ENCODE results near the gene RASGEF1C.

The RASGEF1C gene

DNA sequence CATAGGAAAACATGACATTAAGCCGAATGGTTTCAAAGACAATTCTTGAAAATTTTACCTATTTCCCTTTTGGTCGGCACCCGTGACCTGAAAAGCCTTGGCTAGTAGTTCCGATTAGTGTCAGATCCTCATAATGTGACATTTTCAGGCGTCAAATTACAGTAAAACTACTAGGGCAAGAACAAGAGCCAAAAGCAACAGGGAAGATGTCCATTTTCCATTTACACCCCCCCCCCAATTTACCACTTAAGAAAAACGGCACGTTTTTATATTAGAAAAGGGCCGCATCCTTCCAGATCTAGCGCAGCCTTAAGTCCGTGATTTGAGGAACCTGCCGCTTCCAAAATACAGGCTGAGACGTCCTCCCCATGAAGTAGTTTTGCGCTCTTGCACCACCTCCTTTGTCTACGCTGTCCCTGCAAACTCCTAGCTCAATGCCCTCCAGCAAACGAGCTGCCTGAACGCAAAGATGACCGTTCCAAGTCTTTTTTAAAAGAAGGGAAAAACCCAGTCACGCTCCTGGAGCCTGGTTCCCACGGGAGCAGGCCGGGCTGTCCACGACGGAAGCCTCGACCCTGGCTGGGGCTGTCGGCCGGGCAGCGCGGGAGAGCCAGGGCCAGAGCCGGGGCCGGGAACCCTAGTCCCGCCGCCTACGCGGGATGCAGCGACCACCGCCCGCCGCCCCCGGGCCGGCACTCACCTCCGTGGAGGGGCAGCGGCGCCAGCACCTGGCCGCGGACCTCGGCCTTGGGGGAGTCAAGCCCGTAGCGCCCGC, 138.1 kb downstream of the RASGEF1C start (continued):
- TF ChIP-seq, protein P1, sequence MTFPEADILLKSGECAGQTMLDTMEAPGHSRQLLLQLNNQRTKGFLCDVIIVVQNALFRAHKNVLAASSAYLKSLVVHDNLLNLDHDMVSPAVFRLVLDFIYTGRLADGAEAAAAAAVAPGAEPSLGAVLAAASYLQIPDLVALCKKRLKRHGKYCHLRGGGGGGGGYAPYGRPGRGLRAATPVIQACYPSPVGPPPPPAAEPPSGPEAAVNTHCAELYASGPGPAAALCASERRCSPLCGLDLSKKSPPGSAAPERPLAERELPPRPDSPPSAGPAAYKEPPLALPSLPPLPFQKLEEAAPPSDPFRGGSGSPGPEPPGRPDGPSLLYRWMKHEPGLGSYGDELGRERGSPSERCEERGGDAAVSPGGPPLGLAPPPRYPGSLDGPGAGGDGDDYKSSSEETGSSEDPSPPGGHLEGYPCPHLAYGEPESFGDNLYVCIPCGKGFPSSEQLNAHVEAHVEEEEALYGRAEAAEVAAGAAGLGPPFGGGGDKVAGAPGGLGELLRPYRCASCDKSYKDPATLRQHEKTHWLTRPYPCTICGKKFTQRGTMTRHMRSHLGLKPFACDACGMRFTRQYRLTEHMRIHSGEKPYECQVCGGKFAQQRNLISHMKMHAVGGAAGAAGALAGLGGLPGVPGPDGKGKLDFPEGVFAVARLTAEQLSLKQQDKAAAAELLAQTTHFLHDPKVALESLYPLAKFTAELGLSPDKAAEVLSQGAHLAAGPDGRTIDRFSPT (tag by site-specific recombination; IDR thresholded peaks at IDR 0.05) = no peak
- TF ChIP-seq ZNF610 (tag by site-specific recombination; IDR thresholded peaks at IDR 0.05; ENCODE audit: borderline replicate concordance) = no peak
- no peak for TF ChIP-seq ZNF140 (tag by site-specific recombination; IDR thresholded peaks at IDR 0.05)
- TF ChIP-seq ZNF214 (tag by site-specific recombination; IDR thresholded peaks at IDR 0.05; ENCODE audit: borderline replicate concordance) = no peak
- no peak for TF ChIP-seq ZBTB48 (tag by site-specific recombination; IDR thresholded peaks at IDR 0.05)
- no peak for TF ChIP-seq ZNF549 (tag by site-specific recombination; IDR thresholded peaks at IDR 0.05)
- TF ChIP-seq ZFP69B (tag by site-specific recombination; IDR thresholded peaks at IDR 0.05) = no peak
- no peak for TF ChIP-seq ZNF239 (tag by site-specific recombination; IDR thresholded peaks at IDR 0.05)
- TF ChIP-seq ZNF747 (tag by site-specific recombination; IDR thresholded peaks at IDR 0.05) = no peak
- peak; percentile 33; the same call in 1 of the 2 replicates for TF ChIP-seq ZNF341 (tag by site-specific recombination; IDR thresholded peaks at IDR 0.05; ENCODE audit: low read depth)
- TF ChIP-seq, protein P2, sequence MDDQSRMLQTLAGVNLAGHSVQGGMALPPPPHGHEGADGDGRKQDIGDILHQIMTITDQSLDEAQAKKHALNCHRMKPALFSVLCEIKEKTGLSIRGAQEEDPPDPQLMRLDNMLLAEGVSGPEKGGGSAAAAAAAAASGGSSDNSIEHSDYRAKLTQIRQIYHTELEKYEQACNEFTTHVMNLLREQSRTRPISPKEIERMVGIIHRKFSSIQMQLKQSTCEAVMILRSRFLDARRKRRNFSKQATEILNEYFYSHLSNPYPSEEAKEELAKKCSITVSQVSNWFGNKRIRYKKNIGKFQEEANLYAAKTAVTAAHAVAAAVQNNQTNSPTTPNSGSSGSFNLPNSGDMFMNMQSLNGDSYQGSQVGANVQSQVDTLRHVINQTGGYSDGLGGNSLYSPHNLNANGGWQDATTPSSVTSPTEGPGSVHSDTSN (CRISPR knock-in tag; IDR thresholded peaks at IDR 0.05) = no peak; the same call in 1 of the 2 replicates
- TF ChIP-seq, protein P3, sequence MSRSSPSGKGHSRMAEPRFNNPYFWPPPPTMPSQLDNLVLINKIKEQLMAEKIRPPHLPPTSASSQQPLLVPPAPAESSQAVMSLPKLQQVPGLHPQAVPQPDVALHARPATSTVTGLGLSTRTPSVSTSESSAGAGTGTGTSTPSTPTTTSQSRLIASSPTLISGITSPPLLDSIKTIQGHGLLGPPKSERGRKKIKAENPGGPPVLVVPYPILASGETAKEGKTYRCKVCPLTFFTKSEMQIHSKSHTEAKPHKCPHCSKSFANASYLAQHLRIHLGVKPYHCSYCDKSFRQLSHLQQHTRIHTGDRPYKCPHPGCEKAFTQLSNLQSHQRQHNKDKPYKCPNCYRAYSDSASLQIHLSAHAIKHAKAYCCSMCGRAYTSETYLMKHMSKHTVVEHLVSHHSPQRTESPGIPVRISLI (tag by site-specific recombination; IDR thresholded peaks at IDR 0.05) = no peak
- TF ChIP-seq, protein P4, sequence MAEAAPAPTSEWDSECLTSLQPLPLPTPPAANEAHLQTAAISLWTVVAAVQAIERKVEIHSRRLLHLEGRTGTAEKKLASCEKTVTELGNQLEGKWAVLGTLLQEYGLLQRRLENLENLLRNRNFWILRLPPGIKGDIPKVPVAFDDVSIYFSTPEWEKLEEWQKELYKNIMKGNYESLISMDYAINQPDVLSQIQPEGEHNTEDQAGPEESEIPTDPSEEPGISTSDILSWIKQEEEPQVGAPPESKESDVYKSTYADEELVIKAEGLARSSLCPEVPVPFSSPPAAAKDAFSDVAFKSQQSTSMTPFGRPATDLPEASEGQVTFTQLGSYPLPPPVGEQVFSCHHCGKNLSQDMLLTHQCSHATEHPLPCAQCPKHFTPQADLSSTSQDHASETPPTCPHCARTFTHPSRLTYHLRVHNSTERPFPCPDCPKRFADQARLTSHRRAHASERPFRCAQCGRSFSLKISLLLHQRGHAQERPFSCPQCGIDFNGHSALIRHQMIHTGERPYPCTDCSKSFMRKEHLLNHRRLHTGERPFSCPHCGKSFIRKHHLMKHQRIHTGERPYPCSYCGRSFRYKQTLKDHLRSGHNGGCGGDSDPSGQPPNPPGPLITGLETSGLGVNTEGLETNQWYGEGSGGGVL (tag by site-specific recombination; IDR thresholded peaks at IDR 0.05) = no peak
- no peak for TF ChIP-seq ZNF677 (tag by site-specific recombination; IDR thresholded peaks at IDR 0.05)
- no peak for TF ChIP-seq ZNF548 (tag by site-specific recombination; IDR thresholded peaks at IDR 0.05)
- no peak for TF ChIP-seq ZNF175 (tag by site-specific recombination; IDR thresholded peaks at IDR 0.05)
- TF ChIP-seq, protein P5, sequence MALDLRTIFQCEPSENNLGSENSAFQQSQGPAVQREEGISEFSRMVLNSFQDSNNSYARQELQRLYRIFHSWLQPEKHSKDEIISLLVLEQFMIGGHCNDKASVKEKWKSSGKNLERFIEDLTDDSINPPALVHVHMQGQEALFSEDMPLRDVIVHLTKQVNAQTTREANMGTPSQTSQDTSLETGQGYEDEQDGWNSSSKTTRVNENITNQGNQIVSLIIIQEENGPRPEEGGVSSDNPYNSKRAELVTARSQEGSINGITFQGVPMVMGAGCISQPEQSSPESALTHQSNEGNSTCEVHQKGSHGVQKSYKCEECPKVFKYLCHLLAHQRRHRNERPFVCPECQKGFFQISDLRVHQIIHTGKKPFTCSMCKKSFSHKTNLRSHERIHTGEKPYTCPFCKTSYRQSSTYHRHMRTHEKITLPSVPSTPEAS (tag by site-specific recombination; IDR thresholded peaks at IDR 0.05) = no peak
- TF ChIP-seq, protein P6, sequence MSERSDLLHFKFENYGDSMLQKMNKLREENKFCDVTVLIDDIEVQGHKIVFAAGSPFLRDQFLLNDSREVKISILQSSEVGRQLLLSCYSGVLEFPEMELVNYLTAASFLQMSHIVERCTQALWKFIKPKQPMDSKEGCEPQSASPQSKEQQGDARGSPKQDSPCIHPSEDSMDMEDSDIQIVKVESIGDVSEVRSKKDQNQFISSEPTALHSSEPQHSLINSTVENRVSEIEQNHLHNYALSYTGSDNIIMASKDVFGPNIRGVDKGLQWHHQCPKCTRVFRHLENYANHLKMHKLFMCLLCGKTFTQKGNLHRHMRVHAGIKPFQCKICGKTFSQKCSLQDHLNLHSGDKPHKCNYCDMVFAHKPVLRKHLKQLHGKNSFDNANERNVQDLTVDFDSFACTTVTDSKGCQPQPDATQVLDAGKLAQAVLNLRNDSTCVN (tag by site-specific recombination; optimal IDR thresholded peaks at IDR 0.05) = no peak
- TF ChIP-seq EGR2 (tag by site-specific recombination; IDR thresholded peaks at IDR 0.05; ENCODE audit: low read depth) = no peak
- TF ChIP-seq ZSCAN16 (tag by site-specific recombination; IDR thresholded peaks at IDR 0.05) = no peak
- no peak for TF ChIP-seq ZNF664 (tag by site-specific recombination; IDR thresholded peaks at IDR 0.05)
- no peak for TF ChIP-seq ZNF23 (tag by site-specific recombination; IDR thresholded peaks at IDR 0.05; ENCODE audit: borderline replicate concordance)
- no peak for TF ChIP-seq ZNF184 (tag by site-specific recombination; IDR thresholded peaks at IDR 0.05)
- no peak for TF ChIP-seq YY1 (tag by site-specific recombination; IDR thresholded peaks at IDR 0.05)
- TF ChIP-seq ZNF558 (tag by site-specific recombination; IDR thresholded peaks at IDR 0.05) = no peak
- TF ChIP-seq KLF1 (tag by site-specific recombination; IDR thresholded peaks at IDR 0.05) = no peak
- no peak for TF ChIP-seq KLF7 (tag by site-specific recombination; IDR thresholded peaks at IDR 0.05; ENCODE audit: borderline replicate concordance)
- no peak for TF ChIP-seq ZNF621 (tag by site-specific recombination; IDR thresholded peaks at IDR 0.05)
- TF ChIP-seq ZFP37 (tag by site-specific recombination; IDR thresholded peaks at IDR 0.05) = no peak
- TF ChIP-seq, protein P7, sequence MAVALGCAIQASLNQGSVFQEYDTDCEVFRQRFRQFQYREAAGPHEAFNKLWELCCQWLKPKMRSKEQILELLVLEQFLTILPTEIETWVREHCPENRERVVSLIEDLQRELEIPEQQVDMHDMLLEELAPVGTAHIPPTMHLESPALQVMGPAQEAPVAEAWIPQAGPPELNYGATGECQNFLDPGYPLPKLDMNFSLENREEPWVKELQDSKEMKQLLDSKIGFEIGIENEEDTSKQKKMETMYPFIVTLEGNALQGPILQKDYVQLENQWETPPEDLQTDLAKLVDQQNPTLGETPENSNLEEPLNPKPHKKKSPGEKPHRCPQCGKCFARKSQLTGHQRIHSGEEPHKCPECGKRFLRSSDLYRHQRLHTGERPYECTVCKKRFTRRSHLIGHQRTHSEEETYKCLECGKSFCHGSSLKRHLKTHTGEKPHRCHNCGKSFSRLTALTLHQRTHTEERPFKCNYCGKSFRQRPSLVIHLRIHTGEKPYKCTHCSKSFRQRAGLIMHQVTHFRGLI (tag by site-specific recombination; IDR thresholded peaks at IDR 0.05) = no peak
- no peak for TF ChIP-seq ZNF843 (tag by site-specific recombination; IDR thresholded peaks at IDR 0.05)
